Common myeloid progenitor, CD34-positive (primary cell): ENCODE data around the gene EEF1AKMT1.
"Not testable (repeated sequence)": the region's sequence is repeated elsewhere in the genome, so short reads cannot be mapped to it uniquely, and the experiment has no call there.

ENCODE experiments used
- CTCF ChIA-PET: fragments of 350-600 bp; sonication (Branson Sonifier 250); formaldehyde crosslinking; loops from one replicate; lab custom pipeline; 2021; ENCODE audit warnings: antibody characterized with exemption; lab: Charles Lee
- POLR2A ChIA-PET: fragments of 350-600 bp; sonication (Branson Sonifier 250); formaldehyde crosslinking; loops from one replicate; lab custom pipeline; 2021; ENCODE audit warnings: antibody characterized with exemption; lab: Charles Lee
- DNase-seq, 3 donors: peaks; one replicate each; pipeline versions ENCODE4 v3.0.0 to v3.0.0-alpha.2; 2013
- H3K27ac ChIP-seq, 2 experiments: 1 replicate in 1 of 2; 2 replicates in 1 of 2; pipeline ENCODE4 v1.7.0; 2013; ENCODE audit warnings: inconsistent platforms in 2 of 2, low read length in 2 of 2, mild to moderate bottlenecking in 2 of 2, low read depth in 1 of 2, moderate library complexity in 1 of 2; ENCODE audit not compliant: severe bottlenecking in 2 of 2, insufficient read depth in 1 of 2, poor library complexity in 1 of 2
- H3K27me3 ChIP-seq, 5 experiments: replicated peaks in 2 of 5; 1 replicate in 3 of 5; 2 replicates in 2 of 5; pipeline versions ENCODE4 v1.6.1 to v1.7.0; 2013; ENCODE audit warnings: low read length in 4 of 5, mild to moderate bottlenecking in 2 of 5, moderate library complexity in 2 of 5, inconsistent platforms in 1 of 5; ENCODE audit not compliant: insufficient read depth in 5 of 5, control insufficient read depth in 4 of 5
- H3K36me3 ChIP-seq, 4 experiments: 1 replicate in 2 of 4; 2 replicates in 2 of 4; pipeline versions ENCODE4 v1.6.1 to v1.7.0; 2013; ENCODE audit warnings: low read length in 3 of 4, control low read depth in 1 of 4, mild to moderate bottlenecking in 1 of 4; ENCODE audit not compliant: control insufficient read depth in 4 of 4, insufficient read depth in 4 of 4
- H3K4me1 ChIP-seq, 4 experiments: 1 replicate in 3 of 4; 2 replicates in 1 of 4; pipeline versions ENCODE4 v1.6.1 to v1.7.1; 2013; ENCODE audit warnings: low read length in 3 of 4, mild to moderate bottlenecking in 3 of 4, control low read depth in 1 of 4, inconsistent platforms in 1 of 4, moderate library complexity in 1 of 4; ENCODE audit not compliant: control insufficient read depth in 4 of 4, insufficient read depth in 4 of 4; ENCODE audit errors: control extremely low read depth in 1 of 4
- H3K4me3 ChIP-seq, 7 experiments: 1 replicate in 4 of 7; 2 replicates in 3 of 7; pipeline versions ENCODE4 v1.5.1 to v1.7.0; 2013; ENCODE audit warnings: mild to moderate bottlenecking in 7 of 7, low read length in 6 of 7, moderate library complexity in 6 of 7, inconsistent platforms in 2 of 7, low read depth in 2 of 7, control low read depth in 1 of 7; ENCODE audit not compliant: insufficient read depth in 4 of 7, control insufficient read depth in 1 of 7; ENCODE audit errors: extremely low read depth in 1 of 7
- H3K9me3 ChIP-seq, 5 experiments: 1 replicate in 4 of 5; 2 replicates in 1 of 5; pipeline versions ENCODE4 v1.6.1 to v1.7.1; 2013; ENCODE audit warnings: low read length in 4 of 5, mild to moderate bottlenecking in 2 of 5, inconsistent platforms in 1 of 5, low read depth in 1 of 5, moderate library complexity in 1 of 5; ENCODE audit not compliant: control insufficient read depth in 4 of 5, insufficient read depth in 2 of 5; ENCODE audit errors: control extremely low read depth in 1 of 5
- WGBS: methylation state at CpG from one replicate; pipeline ENCODE4 v1.1.5; 2013; ENCODE audit not compliant: insufficient coverage; 5-methylcytosine and 5-hydroxymethylcytosine counted together

The EEF1AKMT1 gene

GRCh38 chr13:20743830-20744404 lies 29.8 kb downstream of the EEF1AKMT1 start:
- H3K4me1 ChIP-seq, H3K27me3 ChIP-seq, CTCF ChIA-PET, DNase-seq, H3K4me3 ChIP-seq, H3K27ac ChIP-seq, POLR2A ChIA-PET: not testable (repeated sequence)
- Histone ChIP-seq H3K36me3 (peaks cover 0 to 11% (median 3%) of the 10 kb centered on the region in 4 experiments), H3K9me3 (peaks cover 0 to 13% (median 4%) of the 10 kb centered on the region in 5 experiments)
- WGBS = 100% methylated on average over 1 of the region's 4 CpGs

- H3K4me1 ChIP-seq = no peaks in the 10 kb centered on the region
- POLR2A ChIA-PET = no interaction called here
- CTCF ChIA-PET = no interaction called here
- no peak overlapping the region for H3K27ac ChIP-seq
- H3K36me3 ChIP-seq = peaks cover 0 to 11% (median 0%) of the 10 kb centered on the region in 4 experiments
- peaks cover 0 to 4% (median 3%) of the 10 kb centered on the region in 5 experiments for H3K9me3 ChIP-seq
- 97% methylated on average over 21 of the region's 22 CpGs for WGBS
- H3K4me3 ChIP-seq = no peak overlapping the region
- DNase-seq = no peak
- H3K27me3 ChIP-seq = no peaks in the 10 kb centered on the region
Observed at GRCh38 chr13:20740021-20740420, 33.7 kb downstream of the EEF1AKMT1 start.

- no peak overlapping the region for H3K27ac ChIP-seq
- H3K4me3 ChIP-seq = no peak overlapping the region
- 94% methylated on average over 6 of the region's 6 CpGs for WGBS
- H3K9me3 ChIP-seq = peaks cover 0 to 4% (median 0%) of the 10 kb centered on the region in 5 experiments
- no peak for DNase-seq
- H3K27me3 ChIP-seq = no peaks in the 10 kb centered on the region
- no peaks in the 10 kb centered on the region for H3K4me1 ChIP-seq
- peaks cover 0 to 13% (median 0%) of the 10 kb centered on the region in 4 experiments for H3K36me3 ChIP-seq
- POLR2A ChIA-PET = no interaction called here
- CTCF ChIA-PET = no interaction called here
Observed at GRCh38 chr13:20738616-20739015, 35.1 kb downstream of the EEF1AKMT1 start.

GRCh38 chr13:20729633-20730585 lies 43.9 kb downstream of the EEF1AKMT1 start:
- peaks cover 0 to 6% (median 0%) of the 10 kb centered on the region in 4 experiments for H3K4me1 ChIP-seq
- no peak overlapping the region for H3K4me3 ChIP-seq
- H3K27ac ChIP-seq = no peak overlapping the region
- CTCF ChIA-PET = interaction anchor here (0.9 to 1.6 kb wide), 2 partner anchors 12 kb away, joined by 3 read pairs; no protein-coding TSS in a partner anchor
- POLR2A ChIA-PET = no interaction called here
- WGBS = 92% methylated on average over 30 of the region's 33 CpGs
- no peaks in the 10 kb centered on the region for H3K27me3 ChIP-seq
- H3K36me3 ChIP-seq = peaks cover 0 to 2% (median under 1%) of the 10 kb centered on the region in 4 experiments
- DNase-seq = no peak
- no peaks in the 10 kb centered on the region for H3K9me3 ChIP-seq

GRCh38 chr13:20728579-20729311 lies 45.0 kb downstream of the EEF1AKMT1 start:
- peak in 1 of 3 donors; percentile 17 for DNase-seq
- Histone ChIP-seq H3K9me3 (no peaks in the 10 kb centered on the region), H3K27ac (no peak overlapping the region), H3K27me3 (no peaks in the 10 kb centered on the region), H3K4me3 (no peak overlapping the region), H3K4me1 (peaks cover 0 to 6% (median 0%) of the 10 kb centered on the region in 4 experiments), H3K36me3 (peaks cover 0 to 2% (median 0%) of the 10 kb centered on the region in 4 experiments)
- POLR2A ChIA-PET = no interaction called here
- WGBS = 61% methylated on average over 7 of the region's 14 CpGs
- CTCF ChIA-PET = interaction anchor here (0.9 to 1.1 kb wide), 2 partner anchors 11 to 20 kb away, joined by 3 to 4 read pairs; no protein-coding TSS in a partner anchor

- Histone ChIP-seq H3K36me3 (peaks cover 0 to 2% (median 0%) of the 10 kb centered on the region in 4 experiments), H3K4me1 (peaks cover 0 to 6% (median 0%) of the 10 kb centered on the region in 4 experiments), H3K9me3 (no peaks in the 10 kb centered on the region), H3K27ac (no peak overlapping the region), H3K27me3 (no peaks in the 10 kb centered on the region), H3K4me3 (no peak overlapping the region)
- ChIA-PET POLR2A (no interaction called here), CTCF (interaction anchor here (1.1 kb wide), 1 partner anchor 19 kb away, joined by 4 read pairs; no protein-coding TSS in a partner anchor)
- 100% methylated on average over 2 of the region's 6 CpGs for WGBS
- DNase-seq = no peak
Observed at GRCh38 chr13:20727856-20728255, 45.9 kb downstream of the EEF1AKMT1 start.
